Fibroblast of mammary gland (primary cell): ENCODE results near the gene NCAM1.

ENCODE experiments used
- DNase-seq: peaks from one replicate; pipeline ENCODE4 v3.0.0-alpha.2; 2010; ENCODE audit warnings: low read depth
- H3K4me3 ChIP-seq: 2 replicates; pipeline ENCODE4 v1.5.1; 2011; ENCODE audit warnings: low read depth, mild to moderate bottlenecking, low read length, moderate library complexity; ENCODE audit not compliant: control insufficient read depth
- TF ChIP-seq, protein P1 (sequence below): conservative IDR thresholded peaks from 2 replicates; pipeline ENCODE4 v1.5.1; 2011; ENCODE audit warnings: low read depth, low read length, inconsistent platforms; ENCODE audit not compliant: control insufficient read depth, insufficient read depth

NCAM1 gene

GRCh38 chr11:113195728-113196127, 234.5 kb downstream of the NCAM1 start:
- TF ChIP-seq, protein P1, sequence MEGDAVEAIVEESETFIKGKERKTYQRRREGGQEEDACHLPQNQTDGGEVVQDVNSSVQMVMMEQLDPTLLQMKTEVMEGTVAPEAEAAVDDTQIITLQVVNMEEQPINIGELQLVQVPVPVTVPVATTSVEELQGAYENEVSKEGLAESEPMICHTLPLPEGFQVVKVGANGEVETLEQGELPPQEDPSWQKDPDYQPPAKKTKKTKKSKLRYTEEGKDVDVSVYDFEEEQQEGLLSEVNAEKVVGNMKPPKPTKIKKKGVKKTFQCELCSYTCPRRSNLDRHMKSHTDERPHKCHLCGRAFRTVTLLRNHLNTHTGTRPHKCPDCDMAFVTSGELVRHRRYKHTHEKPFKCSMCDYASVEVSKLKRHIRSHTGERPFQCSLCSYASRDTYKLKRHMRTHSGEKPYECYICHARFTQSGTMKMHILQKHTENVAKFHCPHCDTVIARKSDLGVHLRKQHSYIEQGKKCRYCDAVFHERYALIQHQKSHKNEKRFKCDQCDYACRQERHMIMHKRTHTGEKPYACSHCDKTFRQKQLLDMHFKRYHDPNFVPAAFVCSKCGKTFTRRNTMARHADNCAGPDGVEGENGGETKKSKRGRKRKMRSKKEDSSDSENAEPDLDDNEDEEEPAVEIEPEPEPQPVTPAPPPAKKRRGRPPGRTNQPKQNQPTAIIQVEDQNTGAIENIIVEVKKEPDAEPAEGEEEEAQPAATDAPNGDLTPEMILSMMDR = no peak
- H3K4me3 ChIP-seq = no peak overlapping the region
- DNase-seq = no peak

DNA sequence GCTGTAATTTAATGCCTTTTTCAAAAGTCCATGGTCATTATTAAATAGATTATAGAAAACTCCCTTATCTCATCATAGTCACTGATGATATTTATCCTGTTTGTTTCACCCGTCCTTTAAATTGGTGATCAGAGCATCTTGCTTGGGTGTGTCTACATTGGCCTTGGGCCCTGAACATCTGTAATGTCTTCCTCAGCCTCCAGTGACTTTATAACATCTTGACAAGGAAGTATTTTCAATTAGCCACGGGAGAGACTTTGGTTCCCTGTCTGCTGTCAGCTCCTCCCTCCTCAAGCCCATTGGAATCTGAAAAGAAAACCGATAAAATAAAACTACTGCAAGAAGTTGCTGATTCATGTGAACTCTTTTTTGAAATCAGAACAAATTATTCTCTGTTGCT, 236.2 kb downstream of the NCAM1 start:
- H3K4me3 ChIP-seq = no peak overlapping the region
- DNase-seq = no peak
- TF ChIP-seq, protein P1 = no peak

GRCh38 chr11:113198972-113199661, 237.9 kb downstream of the NCAM1 start:
- no peak for DNase-seq
- TF ChIP-seq, protein P1 = no peak

GRCh38 chr11:113199866-113200265, 238.6 kb downstream of the NCAM1 start:
- H3K4me3 ChIP-seq = no peak overlapping the region
- DNase-seq = no peak
- TF ChIP-seq, protein P1 = no peak

More at GRCh38 chr11:113198972-113199661, 237.9 kb downstream of the NCAM1 start:
- H3K4me3 ChIP-seq = no peak overlapping the region

DNA sequence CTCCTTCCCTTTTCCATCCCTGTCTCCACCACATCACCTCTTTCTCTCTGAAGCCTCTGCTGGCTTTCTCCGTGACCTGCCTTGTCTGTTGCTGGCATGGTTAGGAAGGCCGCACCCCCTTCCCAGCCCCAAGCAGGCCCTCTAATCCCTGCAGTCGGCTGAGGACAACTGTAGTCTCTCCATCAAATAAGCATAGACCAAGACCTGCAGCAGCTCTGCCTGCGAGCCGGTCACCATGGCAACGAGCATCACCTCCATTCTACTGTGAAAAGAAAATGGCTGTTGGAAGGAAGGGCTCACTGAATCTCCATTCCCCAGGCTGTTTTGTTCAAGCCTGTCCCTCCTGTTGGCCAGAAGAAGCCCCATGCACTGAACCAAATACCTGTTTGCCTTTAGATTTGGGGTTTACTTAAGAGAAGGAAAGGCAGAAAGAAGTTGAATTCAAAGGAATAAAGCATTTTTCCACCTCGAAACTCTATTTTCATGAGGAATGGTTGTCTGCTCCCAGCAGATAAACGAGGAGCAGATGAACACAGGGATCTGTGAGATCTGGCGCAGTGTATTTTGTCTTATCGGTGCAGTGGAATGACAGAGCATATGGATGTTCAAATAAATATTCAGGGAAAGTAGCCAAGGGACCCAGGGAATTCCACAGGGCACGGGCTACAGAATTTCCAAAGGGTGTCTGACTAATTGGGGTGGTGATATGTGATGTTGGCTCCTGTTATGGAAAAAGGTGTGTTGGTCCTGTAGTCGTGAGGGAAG, 240.0 kb downstream of the NCAM1 start:
- no peak overlapping the region for H3K4me3 ChIP-seq
- no peak for DNase-seq
- TF ChIP-seq, protein P1 = no peak

GRCh38 chr11:113202431-113202830, 241.2 kb downstream of the NCAM1 start:
- TF ChIP-seq, protein P1 = no peak
- DNase-seq = no peak
- no peak overlapping the region for H3K4me3 ChIP-seq
